ENCODE measurements around the gene KLC3. TPM values are rescaled to one million over a fixed set of nuclear protein-coding genes. Genes with fewer than 3 reads are reported as not detected.
"Not testable (repeated sequence)": the region's sequence is repeated elsewhere in the genome, so short reads cannot be mapped to it uniquely, and the experiment has no call there.

Gene KLC3
- total and polyA plus RNA-seq, 8 donors, result 1.7 to 6.4 (median 2.4) TPM

- Histone ChIP-seq H3K27me3 (no peaks in the 10 kb centered on the region), H3K4me1 (no peaks in the 10 kb centered on the region), H3K27ac (no peak overlapping the region), H3K4me3 (no peak overlapping the region), H3K36me3 (no peaks in the 10 kb centered on the region), H3K9me3 (no peaks in the 10 kb centered on the region)
- intact Hi-C loops (cut with DNase I), result no loop called here
- ATAC-seq (no peak), FAIRE-seq (no peak), DNase-seq (no peak)
- WGBS, 2 donors, result 74 to 86% methylated on average over 10 of the region's 10 CpGs
- no peak for TF ChIP-seq CTCF (IDR thresholded peaks at IDR 0.05)
Observed at GRCh38 chr19:45333609-45334303, 6.8 kb upstream of the KLC3 start.

DNA sequence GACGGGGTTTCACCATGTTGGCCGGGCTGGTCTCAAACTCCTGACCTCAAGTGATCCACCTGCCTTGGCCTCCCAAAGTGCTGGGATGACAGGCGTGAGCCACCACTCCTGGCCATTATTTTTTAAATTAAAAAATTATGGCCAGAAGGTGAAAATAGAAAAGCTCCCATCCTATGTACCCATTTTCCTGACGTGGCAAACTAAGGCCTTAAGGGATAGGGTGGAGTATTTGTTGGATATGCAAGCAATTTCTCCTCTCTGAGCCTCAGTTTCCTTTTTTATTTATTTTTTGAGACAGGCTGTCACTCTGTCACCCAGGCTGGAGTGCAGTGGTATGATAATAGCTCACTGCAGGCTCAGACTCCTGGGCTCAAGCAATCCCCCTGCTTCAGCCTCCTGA lies 5.7 kb upstream of the KLC3 start:
- H3K4me1 ChIP-seq; ATAC-seq; H3K9me3 ChIP-seq; H3K36me3 ChIP-seq; H3K27ac ChIP-seq; H3K4me3 ChIP-seq; intact Hi-C loops (cut with DNase I); FAIRE-seq; H3K27me3 ChIP-seq; DNase-seq: not testable (repeated sequence)
- 69 to 91% methylated on average over 4 of the region's 4 CpGs for WGBS, 2 donors

- peaks cover 0 to 3% (median 0%) of the 10 kb centered on the region in 3 donors for H3K4me1 ChIP-seq
- H3K36me3 ChIP-seq, result no peaks in the 10 kb centered on the region
- no peaks in the 10 kb centered on the region for H3K9me3 ChIP-seq
- ATAC-seq (no peak), DNase-seq (no peak), FAIRE-seq (no peak)
- H3K27me3 ChIP-seq, result no peaks in the 10 kb centered on the region
- H3K4me3 ChIP-seq, result no peak overlapping the region
- intact Hi-C loops (cut with DNase I), result no loop called here
- no peak overlapping the region for H3K27ac ChIP-seq
- 57 to 65% methylated on average over 11 of the region's 11 CpGs for WGBS, 2 donors
- no peak for TF ChIP-seq CTCF (IDR thresholded peaks at IDR 0.05)
Observed at GRCh38 chr19:45336696-45337251, 3.8 kb upstream of the KLC3 start.

GRCh38 chr19:45339629-45340028 lies 921 bp upstream of the KLC3 start:
- ATAC-seq, result no peak
- WGBS, 2 donors, result 68 to 79% methylated on average over 6 of the region's 6 CpGs

GRCh38 chr19:45340899-45341453 lies 426 bp downstream of the KLC3 start:
- FAIRE-seq (no peak), DNase-seq (peak in 2 of 6 donors; percentile 23 to 58), ATAC-seq (peak; percentile 52 to 65 (median 58))
- H3K4me3 ChIP-seq, result peak overlapping the region; percentile 31 to 62 (median 48)
- no peaks in the 10 kb centered on the region for H3K36me3 ChIP-seq
- no peak overlapping the region for H3K27ac ChIP-seq
- intact Hi-C loops (cut with DNase I), result no loop called here
- no peaks in the 10 kb centered on the region for H3K27me3 ChIP-seq
- H3K4me1 ChIP-seq, result peaks cover 0 to 3% (median 0%) of the 10 kb centered on the region in 3 donors
- H3K9me3 ChIP-seq, result no peaks in the 10 kb centered on the region
- WGBS, 2 donors, result 10 to 15% methylated on average over 17 to 25 of the region's 25 CpGs
- no peak for TF ChIP-seq CTCF (IDR thresholded peaks at IDR 0.05)

More at GRCh38 chr19:45339629-45340028, 921 bp upstream of the KLC3 start:
- intact Hi-C loops (cut with DNase I), result no loop called here
- Histone ChIP-seq H3K27me3 (no peaks in the 10 kb centered on the region), H3K36me3 (no peaks in the 10 kb centered on the region), H3K4me1 (peaks cover 0 to 3% (median 0%) of the 10 kb centered on the region in 3 donors), H3K9me3 (no peaks in the 10 kb centered on the region), H3K4me3 (no peak overlapping the region), H3K27ac (no peak overlapping the region)
- DNase-seq (no peak), FAIRE-seq (no peak)
- no peak for TF ChIP-seq CTCF (IDR thresholded peaks at IDR 0.05)
